Transverse colon (tissue), 4 donors: ENCODE results near the gene MMP27. TPM values are rescaled to one million over a fixed set of nuclear protein-coding genes. Genes with fewer than 3 reads are reported as not detected.

Source experiments
- DNase-seq: peaks from one replicate; pipeline ENCODE4 v3.0.0-alpha.2; 2019
- H3K27ac ChIP-seq, 4 donors: fragments of 200-600 bp; sonication (generic); 2 replicates each; pipeline ENCODE4 v1.5.1; 2016 to 2018; ENCODE audit warnings: inconsistent platforms in 4 of 4
- H3K27me3 ChIP-seq: fragments of 200-600 bp; sonication (generic); 2 replicates; pipeline ENCODE4 v1.5.1; 2017; ENCODE audit warnings: inconsistent platforms
- H3K36me3 ChIP-seq, 4 donors: fragments of 200-600 bp; sonication (generic); 2 replicates each; pipeline ENCODE4 v1.5.1; 2017 to 2019; ENCODE audit warnings: inconsistent platforms in 4 of 4
- H3K4me1 ChIP-seq, 4 donors: fragments of 200-600 bp; sonication (generic); 2 replicates each; pipeline ENCODE4 v1.5.1; 2017 to 2020; ENCODE audit warnings: inconsistent platforms in 4 of 4
- H3K4me3 ChIP-seq, 4 donors: fragments of 200-600 bp; sonication (generic); 1 replicate in 1 of 4; 2 replicates in 3 of 4; pipeline versions ENCODE4 v1.5.1 to v1.6.1; 2017 to 2019; ENCODE audit warnings: inconsistent platforms in 4 of 4
- H3K9me3 ChIP-seq, 2 donors: fragments of 200-600 bp; sonication (generic); 2 replicates each; pipeline ENCODE4 v1.5.1; 2017 to 2019; ENCODE audit warnings: inconsistent platforms in 2 of 2
- EP300 ChIP-seq: sonication (generic); formaldehyde crosslinking; IDR thresholded peaks from one replicate; pipeline ENCODE4 v1.6.1; 2017; ENCODE audit warnings: antibody characterized with exemption, low read depth
- POLR2A ChIP-seq: fragments of 450-650 bp; IDR thresholded peaks from one replicate; pipeline ENCODE4 v1.6.1; 2016; ENCODE audit warnings: antibody characterized with exemption, mild to moderate bottlenecking, moderate library complexity
- POLR2AphosphoS5 ChIP-seq, 3 donors: sonication (generic); formaldehyde crosslinking; IDR thresholded peaks; one replicate each; pipeline ENCODE4 v1.6.1; 2016; ENCODE audit warnings: antibody characterized with exemption in 3 of 3
- WGBS, 2 donors: methylation state at CpG; one replicate each; pipeline ENCODE4 v1.1.5; 2018; ENCODE audit warnings: low coverage in 1 of 2; 5-methylcytosine and 5-hydroxymethylcytosine counted together
- in situ Hi-C, 4 donors: fragments of 200-750 bp; cut with MboI; loops; one replicate each; pipeline versions ENCODE4 v1.15.0 to v1.15.1; 2017; ENCODE audit warnings: low sequenced_read_pairs in 3 of 4, low pct_ligation_motif_present in 1 of 4, low pct_unique_long_range_greater_than_20kb in 1 of 4
- intact Hi-C: fragments of 100-400 bp; cut with DNase I; formaldehyde crosslinking; loops from one replicate; pipeline ENCODE4 v1.15.1; 2023; ENCODE audit warnings: low total_unique reads
- total RNA-seq, 4 donors: library from RNA; depleted of rRNA; stranded (reverse); fragments of >200 nt; gene quantifications; one replicate each; pipeline ENCODE4 v1.1.0, GENCODE V29; 2016
- TF ChIP-seq, protein P1 (sequence below), 5 experiments: fragments of 200-600 bp in 3 of 5; fragments of 450-650 bp in 2 of 5; sonication (generic) in 3 of 5; IDR thresholded peaks; 1 replicate in 2 of 5; 2 replicates in 3 of 5; pipeline ENCODE4 v1.5.1; 2016 to 2017; ENCODE audit warnings: antibody characterized with exemption in 5 of 5, inconsistent platforms in 3 of 5, mild to moderate bottlenecking in 2 of 5, moderate library complexity in 1 of 5

Gene MMP27
- total RNA-seq, 4 donors from 2014 or later, result 0.27 TPM; not detected in 3

DNA sequence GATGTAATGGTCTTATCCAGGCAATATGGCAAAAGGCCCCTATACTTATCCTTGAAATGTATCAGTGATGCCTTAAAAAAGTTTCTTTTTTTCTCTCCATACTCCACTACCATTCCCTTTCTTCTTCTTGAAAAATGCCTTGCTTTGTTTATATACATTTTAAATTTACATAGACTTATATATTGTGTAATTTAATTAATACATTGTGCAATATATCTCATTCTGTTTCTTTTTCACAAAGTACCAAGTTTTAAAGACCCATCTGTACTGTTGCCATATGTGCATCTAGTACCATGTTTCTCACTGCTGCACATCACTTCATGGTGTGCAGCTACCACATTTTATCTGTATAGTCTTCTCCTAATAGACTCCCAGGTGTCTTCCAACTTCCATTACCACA lies 11.7 kb upstream of the MMP27 start:
- Histone ChIP-seq H3K27me3 (no peaks in the 10 kb centered on the region), H3K9me3 (no peaks in the 10 kb centered on the region), H3K4me3 (no peak overlapping the region), H3K27ac (no peak overlapping the region), H3K36me3 (no peaks in the 10 kb centered on the region), H3K4me1 (no peaks in the 10 kb centered on the region)
- TF ChIP-seq EP300 (no peak), POLR2AphosphoS5 (IDR thresholded peaks at IDR 0.05) (no peak), POLR2A (no peak)
- TF ChIP-seq, protein P1, sequence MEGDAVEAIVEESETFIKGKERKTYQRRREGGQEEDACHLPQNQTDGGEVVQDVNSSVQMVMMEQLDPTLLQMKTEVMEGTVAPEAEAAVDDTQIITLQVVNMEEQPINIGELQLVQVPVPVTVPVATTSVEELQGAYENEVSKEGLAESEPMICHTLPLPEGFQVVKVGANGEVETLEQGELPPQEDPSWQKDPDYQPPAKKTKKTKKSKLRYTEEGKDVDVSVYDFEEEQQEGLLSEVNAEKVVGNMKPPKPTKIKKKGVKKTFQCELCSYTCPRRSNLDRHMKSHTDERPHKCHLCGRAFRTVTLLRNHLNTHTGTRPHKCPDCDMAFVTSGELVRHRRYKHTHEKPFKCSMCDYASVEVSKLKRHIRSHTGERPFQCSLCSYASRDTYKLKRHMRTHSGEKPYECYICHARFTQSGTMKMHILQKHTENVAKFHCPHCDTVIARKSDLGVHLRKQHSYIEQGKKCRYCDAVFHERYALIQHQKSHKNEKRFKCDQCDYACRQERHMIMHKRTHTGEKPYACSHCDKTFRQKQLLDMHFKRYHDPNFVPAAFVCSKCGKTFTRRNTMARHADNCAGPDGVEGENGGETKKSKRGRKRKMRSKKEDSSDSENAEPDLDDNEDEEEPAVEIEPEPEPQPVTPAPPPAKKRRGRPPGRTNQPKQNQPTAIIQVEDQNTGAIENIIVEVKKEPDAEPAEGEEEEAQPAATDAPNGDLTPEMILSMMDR (IDR thresholded peaks at IDR 0.05), result no peak
- in situ Hi-C loops (no loop called here), intact Hi-C loops (no loop called here)
- no peak for DNase-seq

GRCh38 chr11:102716527-102716926 lies 11.0 kb upstream of the MMP27 start:
- Histone ChIP-seq H3K4me3 (no peak overlapping the region), H3K36me3 (no peaks in the 10 kb centered on the region), H3K9me3 (no peaks in the 10 kb centered on the region), H3K27me3 (no peaks in the 10 kb centered on the region), H3K4me1 (no peaks in the 10 kb centered on the region), H3K27ac (no peak overlapping the region)
- no peak for DNase-seq
- in situ Hi-C loops (no loop called here), intact Hi-C loops (no loop called here)
- WGBS, 2 donors, result 63 to 72% methylated on average over 1 of the region's 1 CpG
- TF ChIP-seq POLR2AphosphoS5 (IDR thresholded peaks at IDR 0.05), result no peak
- TF ChIP-seq EP300, result no peak
- TF ChIP-seq, protein P1 (IDR thresholded peaks at IDR 0.05), result no peak
- no peak for TF ChIP-seq POLR2A

GRCh38 chr11:102712137-102712536 lies 6.6 kb upstream of the MMP27 start:
- H3K27ac ChIP-seq, result no peak overlapping the region
- H3K36me3 ChIP-seq, result no peaks in the 10 kb centered on the region
- WGBS, 2 donors, result 71 to 74% methylated on average over 1 to 3 of the region's 3 CpGs
- TF ChIP-seq POLR2A (no peak), POLR2AphosphoS5 (IDR thresholded peaks at IDR 0.05) (no peak), EP300 (no peak)
- TF ChIP-seq, protein P1 (IDR thresholded peaks at IDR 0.05), result no peak
- in situ Hi-C loops (no loop called here), intact Hi-C loops (no loop called here)
- no peak overlapping the region for H3K4me3 ChIP-seq
- H3K9me3 ChIP-seq, result no peaks in the 10 kb centered on the region
- no peaks in the 10 kb centered on the region for H3K4me1 ChIP-seq
- no peak for DNase-seq
- no peaks in the 10 kb centered on the region for H3K27me3 ChIP-seq

DNA sequence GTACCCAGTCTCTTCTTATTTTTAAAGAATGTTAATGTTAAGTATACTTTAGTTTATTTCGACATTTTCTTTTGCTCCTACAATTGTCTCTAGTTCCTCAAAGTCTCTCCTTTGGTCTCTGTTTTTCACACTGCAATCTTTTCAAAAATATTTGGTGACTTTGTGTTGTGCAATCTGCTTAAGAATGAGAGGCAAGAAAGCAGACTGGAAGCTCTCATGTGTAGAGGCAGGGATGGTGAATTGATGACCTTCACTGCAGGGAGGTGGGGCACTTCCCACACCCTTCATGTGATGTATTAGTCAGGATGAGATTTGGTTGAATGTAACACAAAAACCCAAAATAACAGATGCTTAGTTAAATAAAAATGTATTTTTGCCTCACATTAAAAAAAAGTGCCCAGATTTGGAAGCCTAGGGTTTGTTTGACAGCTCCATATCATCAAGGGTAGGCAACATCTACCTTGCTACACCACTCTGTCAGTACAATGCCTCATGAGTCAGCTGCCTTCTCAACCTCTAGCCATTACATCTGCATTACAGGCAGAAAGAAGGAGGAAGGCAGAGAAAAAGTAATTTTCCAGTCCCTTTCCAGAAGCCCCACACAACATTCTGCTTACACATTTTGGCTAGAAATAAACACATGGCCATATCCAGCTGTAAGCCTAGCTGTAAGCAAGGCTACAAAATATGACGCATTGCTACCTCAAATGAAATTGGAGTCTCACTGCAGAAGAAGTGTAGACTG lies 3.8 kb upstream of the MMP27 start:
- Histone ChIP-seq H3K9me3 (no peaks in the 10 kb centered on the region), H3K4me3 (no peak overlapping the region), H3K36me3 (no peaks in the 10 kb centered on the region), H3K4me1 (no peaks in the 10 kb centered on the region), H3K27ac (no peak overlapping the region), H3K27me3 (no peaks in the 10 kb centered on the region)
- in situ Hi-C loops, result no loop called here
- TF ChIP-seq POLR2AphosphoS5 (IDR thresholded peaks at IDR 0.05) (no peak), EP300 (no peak), POLR2A (no peak)
- TF ChIP-seq, protein P1 (IDR thresholded peaks at IDR 0.05), result no peak
- WGBS, 2 donors, result 65 to 80% methylated on average over 2 of the region's 2 CpGs
- intact Hi-C loops, result no loop called here
- DNase-seq, result no peak
